Endothelial cell of umbilical vein (primary cell): Measurements from ENCODE around the gene SLC25A15. TPM values are rescaled to one million over a fixed set of nuclear protein-coding genes. Genes with fewer than 3 reads are reported as not detected.

ENCODE experiments used
- BruUV-seq: library from RNA; stranded (reverse); fragments of 400-500 nt; replicated peaks from 2 replicates; lab custom pipeline; 2021; lab: Mats Ljungman, UMichigan
- CTCF ChIA-PET: fragments of 300-600, 350-600 bp; sonication (Branson Sonifier 250); formaldehyde crosslinking; loops from one replicate; lab custom pipeline; 2021; ENCODE audit warnings: antibody characterized with exemption, inconsistent platforms; lab: Charles Lee
- POLR2A ChIA-PET: fragments of 300-600, 350-600 bp; sonication (Branson Sonifier 250); formaldehyde crosslinking; loops from one replicate; lab custom pipeline; 2021; ENCODE audit warnings: antibody characterized with exemption, inconsistent platforms; lab: Charles Lee
- DNase-seq: peaks from one replicate; pipeline ENCODE4 v3.0.0-alpha.2; 2011; ENCODE audit warnings: low read depth, low spot score
- FAIRE-seq: peaks from 2 replicates; lab custom pipeline; 2011; peaks lifted over from hg19 to GRCh38; lab: Jason Lieb, UNC
- H2AFZ ChIP-seq: 2 replicates; pipeline ENCODE4 v1.6.0; 2012; ENCODE audit warnings: low read depth, low read length, control low read depth, inconsistent platforms
- H3K27ac ChIP-seq: 2 replicates; pipeline ENCODE4 v1.5.1; 2011; ENCODE audit warnings: low read depth, mild to moderate bottlenecking, control low read depth, low read length, moderate library complexity; ENCODE audit not compliant: insufficient read depth
- H3K27me3 ChIP-seq, 2 experiments: 2 replicates each; pipeline versions ENCODE4 v1.6.0 to v1.6.1; 2011; ENCODE audit warnings: low read length in 2 of 2, mixed read lengths in 1 of 2; ENCODE audit not compliant: control insufficient read depth in 2 of 2, insufficient read depth in 2 of 2
- H3K36me3 ChIP-seq, 2 experiments: 2 replicates in 1 of 2; 3 replicates in 1 of 2; pipeline ENCODE4 v1.5.1; 2011; ENCODE audit warnings: low read length in 2 of 2, mild to moderate bottlenecking in 1 of 2, moderate library complexity in 1 of 2; ENCODE audit not compliant: control insufficient read depth in 2 of 2, insufficient read depth in 2 of 2; ENCODE audit errors: extremely low read depth in 1 of 2
- H3K4me1 ChIP-seq: 3 replicates; pipeline ENCODE4 v1.5.1; 2011; ENCODE audit warnings: mild to moderate bottlenecking, low read length; ENCODE audit not compliant: control insufficient read depth, insufficient read depth; ENCODE audit errors: extremely low read depth
- H3K4me2 ChIP-seq: 2 replicates; pipeline ENCODE4 v1.6.1; 2011; ENCODE audit warnings: low read length, control low read depth, mixed read lengths; ENCODE audit not compliant: insufficient read depth
- H3K4me3 ChIP-seq, 3 experiments: fragments of 200-600 bp in 1 of 3; sonication (generic), shearing (Covaris generic) in 1 of 3; replicated peaks in 1 of 3; 2 replicates each; pipeline ENCODE4 v1.5.1; 2011 to 2016; ENCODE audit warnings: control low read depth in 3 of 3, low read length in 3 of 3, mild to moderate bottlenecking in 2 of 3, inconsistent platforms in 1 of 3, low read depth in 1 of 3, moderate library complexity in 1 of 3; ENCODE audit not compliant: insufficient read depth in 1 of 3
- H3K79me2 ChIP-seq: 2 replicates; pipeline ENCODE4 v1.6.0; 2012; ENCODE audit warnings: low read length, inconsistent platforms; ENCODE audit not compliant: control insufficient read depth, insufficient read depth
- H3K9ac ChIP-seq: replicated peaks from 2 replicates; pipeline ENCODE3; 2011; ENCODE audit warnings: low read length, control low read depth; ENCODE audit not compliant: insufficient read depth; ENCODE audit errors: extremely low read depth
- H3K9me1 ChIP-seq: replicated peaks from 3 replicates; pipeline ENCODE4 v1.6.0; 2011; ENCODE audit warnings: mild to moderate bottlenecking, low read length; ENCODE audit not compliant: control insufficient read depth, insufficient read depth; ENCODE audit errors: extremely low read depth
- H3K9me3 ChIP-seq: replicated peaks from 2 replicates; pipeline ENCODE4 v1.5.1; 2012; ENCODE audit warnings: low read length, inconsistent platforms; ENCODE audit not compliant: control insufficient read depth, insufficient read depth
- H4K20me1 ChIP-seq: replicated peaks from 2 replicates; pipeline ENCODE3; 2011; ENCODE audit warnings: mild to moderate bottlenecking, low read length; ENCODE audit not compliant: control insufficient read depth, insufficient read depth; ENCODE audit errors: extremely low read depth
- CTCF ChIP-seq, 2 donors: IDR thresholded peaks; 1 replicate in 1 of 2; 2 replicates in 1 of 2; pipeline ENCODE4 v1.5.1; 2011; ENCODE audit warnings: low read length in 2 of 2, mild to moderate bottlenecking in 2 of 2, moderate library complexity in 2 of 2, control low read depth in 1 of 2, inconsistent platforms in 1 of 2, low read depth in 1 of 2; ENCODE audit not compliant: insufficient read depth in 1 of 2; ENCODE audit errors: extremely low read depth in 1 of 2
- EZH2 ChIP-seq: IDR thresholded peaks from 2 replicates; pipeline ENCODE4 v1.6.1; 2012; ENCODE audit warnings: borderline replicate concordance, low read depth, mild to moderate bottlenecking, moderate library complexity, low read length, inconsistent platforms; ENCODE audit not compliant: severe bottlenecking
- FOS ChIP-seq: IDR thresholded peaks from 2 replicates; pipeline ENCODE4 v1.6.1; 2011; ENCODE audit warnings: mild to moderate bottlenecking, low read length, moderate library complexity, borderline replicate concordance; ENCODE audit not compliant: insufficient read depth
- GATA2 ChIP-seq: IDR thresholded peaks from 2 replicates; pipeline ENCODE4 v1.7.0; 2011; ENCODE audit warnings: low read depth, mild to moderate bottlenecking, moderate library complexity, mixed read lengths, low read length; ENCODE audit not compliant: insufficient read length, insufficient read depth
- JUN ChIP-seq: IDR thresholded peaks from 2 replicates; pipeline ENCODE4 v1.6.1; 2011; ENCODE audit warnings: borderline replicate concordance, low read depth; ENCODE audit not compliant: insufficient read length, insufficient read depth
- POLR2AphosphoS5 ChIP-seq: IDR thresholded peaks from 2 replicates; pipeline ENCODE4 v1.6.1; 2012; ENCODE audit warnings: low read depth, mild to moderate bottlenecking, control low read depth, low read length, moderate library complexity; ENCODE audit not compliant: insufficient read depth
- dilution Hi-C: fragments of 300-500 bp; cut with MboI; formaldehyde crosslinking; loops from one replicate; pipeline ENCODE4 v1.15.0; 2019; ENCODE audit warnings: low sequenced_read_pairs; ENCODE audit not compliant: extremely low pct_ligation_motif_present
- intact Hi-C: fragments of 100-400 bp; cut with micrococcal nuclease; formaldehyde crosslinking; loops from one replicate; pipeline ENCODE4 v1.10.0; 2022
- polyA plus RNA-seq, 4 experiments: library from polyadenylated mRNA; depleted of rRNA in 3 of 4; stranded (reverse) in 3 of 4; unstranded in 1 of 4; fragments of >200 nt; gene quantifications; 2 replicates each; pipeline versions ENCODE4 v1.2.1 to v1.2.3, GENCODE V29; 2011 to 2012; ENCODE audit warnings: missing spikeins in 1 of 4
- total RNA-seq: library from RNA; stranded (reverse); gene quantifications from 2 replicates; pipeline ENCODE4 v1.2.3, GENCODE V29; 2021
- TF ChIP-seq, protein P1 (sequence below): IDR thresholded peaks from 2 replicates; pipeline ENCODE4 v1.6.1; 2011; ENCODE audit not compliant: insufficient read depth, insufficient read length

Gene SLC25A15
- total and polyA plus RNA-seq, 2 donors (not counting 3 experiments of a cell fraction or from before 2014, with no cell fraction given) = 6.8 to 11.5 TPM

GRCh38 chr13:40813667-40814454 is 24.4 kb downstream of the SLC25A15 start:
- H4K20me1 ChIP-seq = no peaks in the 10 kb centered on the region
- peak; percentile 53 to 55 for TF ChIP-seq CTCF (IDR thresholded peaks at IDR 0.05; ENCODE audit: extremely low read depth in 1 of 2, insufficient read depth in 1 of 2, low read depth in 1 of 2, low read length in 2 of 2)
- no peak for TF ChIP-seq POLR2AphosphoS5
- TF ChIP-seq FOS = no peak
- TF ChIP-seq, protein P1, sequence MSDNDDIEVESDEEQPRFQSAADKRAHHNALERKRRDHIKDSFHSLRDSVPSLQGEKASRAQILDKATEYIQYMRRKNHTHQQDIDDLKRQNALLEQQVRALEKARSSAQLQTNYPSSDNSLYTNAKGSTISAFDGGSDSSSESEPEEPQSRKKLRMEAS = no peak
- TF ChIP-seq JUN = no peak
- no peak for TF ChIP-seq EZH2
- TF ChIP-seq GATA2 = no peak
- BruUV-seq = no TSS peak
- dilution Hi-C loops = no loop called here
- H3K36me3 ChIP-seq = peaks cover 1 to 3% of the 10 kb centered on the region in 2 experiments
- H3K27ac ChIP-seq = no peak overlapping the region
- H3K27me3 ChIP-seq = peaks cover 0 to 3% of the 10 kb centered on the region in 2 experiments
- H3K79me2 ChIP-seq = no peaks in the 10 kb centered on the region
- H3K4me3 ChIP-seq = no peak overlapping the region
- CTCF ChIA-PET = interaction anchor here (0.8 to 3.3 kb wide), 25 partner anchors 8 to 1202 kb away, joined by 3 to 28 read pairs (median 4); partner anchors contain the start of gene SLC25A15
- FAIRE-seq (peak; percentile 8), DNase-seq (peak; percentile 16)
- no peaks in the 10 kb centered on the region for H3K9me1 ChIP-seq
- H3K9me3 ChIP-seq = no peaks in the 10 kb centered on the region
- POLR2A ChIA-PET = interaction anchor here (0.6 kb wide), 1 partner anchor 9 kb away, joined by 6 read pairs; no protein-coding TSS in a partner anchor
- no peak overlapping the region for H3K4me2 ChIP-seq
- intact Hi-C loops = loop anchor here (1.0 kb wide), 1 partner anchor 37 kb away; no protein-coding TSS in a partner anchor
- no peaks in the 10 kb centered on the region for H3K4me1 ChIP-seq
- H3K9ac ChIP-seq = no peak overlapping the region
- H2AFZ ChIP-seq = no peak overlapping the region
